HepG2 (cell line): ENCODE results near the gene VNN1. TPM values are rescaled to one million over a fixed set of nuclear protein-coding genes. Genes with fewer than 3 reads are reported as not detected.

ENCODE experiments used
- BCL3 ChIP-seq: sonication (generic); formaldehyde crosslinking; IDR thresholded peaks from 2 replicates; pipeline ENCODE4 v1.5.1; 2020; ENCODE audit warnings: mild to moderate bottlenecking, missing genetic modification reagents, moderate library complexity
- FOXO1 ChIP-seq: sonication (generic); formaldehyde crosslinking; IDR thresholded peaks from 2 replicates; pipeline ENCODE4 v1.4.0; 2020; ENCODE audit warnings: missing genetic modification reagents
- REL ChIP-seq: sonication (generic); formaldehyde crosslinking; conservative IDR thresholded peaks from 2 replicates; pipeline ENCODE4 v1.8.0; 2022; ENCODE audit warnings: mild to moderate bottlenecking, missing genetic modification reagents, moderate library complexity
- ZIK1 ChIP-seq: sonication (generic); formaldehyde crosslinking; IDR thresholded peaks from 2 replicates; pipeline ENCODE4 v1.5.0; 2020; ENCODE audit warnings: mild to moderate bottlenecking, low read depth, missing genetic modification reagents, borderline replicate concordance
- ZNF232 ChIP-seq: sonication (generic); formaldehyde crosslinking; IDR thresholded peaks from 2 replicates; pipeline ENCODE4 v1.4.0; 2020; ENCODE audit warnings: missing genetic modification reagents, borderline replicate concordance
- ZNF549 ChIP-seq: sonication (generic); formaldehyde crosslinking; IDR thresholded peaks from 2 replicates; pipeline ENCODE4 v1.5.0; 2020; ENCODE audit warnings: missing genetic modification reagents
- polyA plus RNA-seq, 8 experiments: library from polyadenylated mRNA; depleted of rRNA in 3 of 8; stranded (reverse) in 7 of 8; unstranded in 1 of 8; fragments of >200 nt; fragmentation: Illumina TruSeq in 4 of 8; extraction: Trizol in 4 of 8; gene quantifications; 2 replicates each; pipeline versions ENCODE4 v1.2.1 to v1.2.3, GENCODE V29; 2011 to 2016; ENCODE audit warnings: low read depth in 4 of 8, missing spikeins in 1 of 8, mixed read lengths in 1 of 8; ENCODE audit not compliant: insufficient read depth in 1 of 8
- total RNA-seq, 5 experiments: library from RNA; depleted of rRNA; stranded (reverse); fragments of >200 nt; fragmentation: Illumina TruSeq; extraction: Trizol; gene quantifications; 2 replicates each; pipeline ENCODE4 v1.2.3, GENCODE V29; 2016; ENCODE audit warnings: low read depth in 1 of 5
- TF ChIP-seq, protein P1 (sequence below): IDR thresholded peaks from 2 replicates; pipeline ENCODE4 v1.6.1; 2016; ENCODE audit warnings: missing biosample characterization, missing genetic modification reagents, low read depth
- TF ChIP-seq, protein P2 (sequence below): sonication (generic); formaldehyde crosslinking; IDR thresholded peaks from 2 replicates; pipeline ENCODE4 v1.5.0; 2020; ENCODE audit warnings: mild to moderate bottlenecking, missing genetic modification reagents, borderline replicate concordance
- TF ChIP-seq, protein P3 (sequence below): sonication (generic); formaldehyde crosslinking; IDR thresholded peaks from 2 replicates; pipeline ENCODE4 v1.5.0; 2020; ENCODE audit warnings: mild to moderate bottlenecking, missing genetic modification reagents
- TF ChIP-seq, protein P4 (sequence below): sonication (generic); formaldehyde crosslinking; IDR thresholded peaks from 2 replicates; pipeline ENCODE4 v1.4.0; 2020; ENCODE audit warnings: missing genetic modification reagents
- TF ChIP-seq, protein P5 (sequence below): sonication (generic); formaldehyde crosslinking; IDR thresholded peaks from 2 replicates; pipeline ENCODE4 v1.5.1; 2020; ENCODE audit warnings: missing genetic modification reagents, mild to moderate bottlenecking, borderline replicate concordance
- TF ChIP-seq, protein P6 (sequence below): sonication (generic); formaldehyde crosslinking; IDR thresholded peaks from 2 replicates; pipeline ENCODE4 v1.8.1; 2023; ENCODE audit warnings: mild to moderate bottlenecking, missing genetic modification reagents, borderline replicate concordance
- TF ChIP-seq, protein P7 (sequence below): sonication (generic); formaldehyde crosslinking; IDR thresholded peaks from 2 replicates; pipeline ENCODE4 v1.4.0; 2020; ENCODE audit warnings: missing genetic modification reagents

VNN1 gene
- total and polyA plus RNA-seq, 2 of the 13 experiments (the other 11 are each of a cell fraction or from before 2014, with no cell fraction given): 0.62 to 4.0 TPM

GRCh38 chr6:132734694-132735236 is 20.9 kb upstream of the VNN1 start (continued):
- TF ChIP-seq, protein P1, sequence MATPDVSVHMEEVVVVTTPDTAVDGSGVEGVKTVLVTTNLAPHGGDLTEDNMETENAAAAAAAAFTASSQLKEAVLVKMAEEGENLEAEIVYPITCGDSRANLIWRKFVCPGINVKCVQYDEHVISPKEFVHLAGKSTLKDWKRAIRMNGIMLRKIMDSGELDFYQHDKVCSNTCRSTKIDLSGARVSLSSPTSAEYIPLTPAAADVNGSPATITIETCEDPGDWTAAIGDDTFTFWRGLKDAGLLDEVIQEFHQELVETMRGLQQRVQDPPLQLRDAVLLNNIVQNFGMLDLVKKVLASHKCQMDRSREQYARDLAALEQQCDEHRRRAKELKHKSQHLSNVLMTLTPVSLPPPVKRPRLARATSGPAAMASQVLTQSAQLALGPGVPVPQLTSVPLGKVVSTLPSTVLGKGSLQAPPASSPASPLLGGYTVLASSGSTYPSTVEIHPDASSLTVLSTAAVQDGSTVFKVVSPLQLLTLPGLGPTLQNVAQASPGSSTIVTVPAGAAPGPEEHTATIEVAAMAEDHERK (CRISPR knock-in tag): 0 out of 2 replicates have a peak, but pooled peaks have one; percentile 24
- TF ChIP-seq, protein P2, sequence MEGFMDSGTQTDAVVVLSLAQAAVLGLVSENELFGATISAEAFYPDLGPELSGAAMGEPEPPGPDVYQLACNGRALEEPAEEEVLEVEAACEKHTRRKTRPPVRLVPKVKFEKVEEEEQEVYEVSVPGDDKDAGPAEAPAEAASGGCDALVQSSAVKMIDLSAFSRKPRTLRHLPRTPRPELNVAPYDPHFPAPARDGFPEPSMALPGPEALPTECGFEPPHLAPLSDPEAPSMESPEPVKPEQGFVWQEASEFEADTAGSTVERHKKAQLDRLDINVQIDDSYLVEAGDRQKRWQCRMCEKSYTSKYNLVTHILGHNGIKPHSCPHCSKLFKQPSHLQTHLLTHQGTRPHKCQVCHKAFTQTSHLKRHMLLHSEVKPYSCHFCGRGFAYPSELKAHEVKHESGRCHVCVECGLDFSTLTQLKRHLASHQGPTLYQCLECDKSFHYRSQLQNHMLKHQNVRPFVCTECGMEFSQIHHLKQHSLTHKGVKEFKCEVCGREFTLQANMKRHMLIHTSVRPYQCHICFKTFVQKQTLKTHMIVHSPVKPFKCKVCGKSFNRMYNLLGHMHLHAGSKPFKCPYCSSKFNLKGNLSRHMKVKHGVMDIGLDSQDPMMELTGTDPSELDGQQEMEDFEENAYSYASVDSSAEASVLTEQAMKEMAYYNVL (CRISPR knock-in tag): 0 out of 2 replicates have a peak, but pooled peaks have one; percentile 40
- TF ChIP-seq FOXO1 (CRISPR knock-in tag): peak; percentile 99
- TF ChIP-seq, protein P3, sequence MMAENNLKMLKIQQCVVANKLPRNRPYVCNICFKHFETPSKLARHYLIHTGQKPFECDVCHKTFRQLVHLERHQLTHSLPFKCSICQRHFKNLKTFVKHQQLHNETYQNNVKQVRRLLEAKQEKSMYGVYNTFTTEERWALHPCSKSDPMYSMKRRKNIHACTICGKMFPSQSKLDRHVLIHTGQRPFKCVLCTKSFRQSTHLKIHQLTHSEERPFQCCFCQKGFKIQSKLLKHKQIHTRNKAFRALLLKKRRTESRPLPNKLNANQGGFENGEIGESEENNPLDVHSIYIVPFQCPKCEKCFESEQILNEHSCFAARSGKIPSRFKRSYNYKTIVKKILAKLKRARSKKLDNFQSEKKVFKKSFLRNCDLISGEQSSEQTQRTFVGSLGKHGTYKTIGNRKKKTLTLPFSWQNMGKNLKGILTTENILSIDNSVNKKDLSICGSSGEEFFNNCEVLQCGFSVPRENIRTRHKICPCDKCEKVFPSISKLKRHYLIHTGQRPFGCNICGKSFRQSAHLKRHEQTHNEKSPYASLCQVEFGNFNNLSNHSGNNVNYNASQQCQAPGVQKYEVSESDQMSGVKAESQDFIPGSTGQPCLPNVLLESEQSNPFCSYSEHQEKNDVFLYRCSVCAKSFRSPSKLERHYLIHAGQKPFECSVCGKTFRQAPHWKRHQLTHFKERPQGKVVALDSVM (CRISPR knock-in tag): no peak
- TF ChIP-seq REL (CRISPR knock-in tag): no peak
- TF ChIP-seq, protein P4, sequence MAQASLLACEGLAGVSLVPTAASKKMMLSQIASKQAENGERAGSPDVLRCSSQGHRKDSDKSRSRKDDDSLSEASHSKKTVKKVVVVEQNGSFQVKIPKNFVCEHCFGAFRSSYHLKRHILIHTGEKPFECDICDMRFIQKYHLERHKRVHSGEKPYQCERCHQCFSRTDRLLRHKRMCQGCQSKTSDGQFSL (CRISPR knock-in tag): no peak
- TF ChIP-seq ZNF232 (CRISPR knock-in tag): no peak
- TF ChIP-seq, protein P5, sequence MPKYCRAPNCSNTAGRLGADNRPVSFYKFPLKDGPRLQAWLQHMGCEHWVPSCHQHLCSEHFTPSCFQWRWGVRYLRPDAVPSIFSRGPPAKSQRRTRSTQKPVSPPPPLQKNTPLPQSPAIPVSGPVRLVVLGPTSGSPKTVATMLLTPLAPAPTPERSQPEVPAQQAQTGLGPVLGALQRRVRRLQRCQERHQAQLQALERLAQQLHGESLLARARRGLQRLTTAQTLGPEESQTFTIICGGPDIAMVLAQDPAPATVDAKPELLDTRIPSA (CRISPR knock-in tag): no peak
- no peak for TF ChIP-seq ZIK1
- TF ChIP-seq BCL3 (CRISPR knock-in tag): 0 out of 2 replicates have a peak, but pooled peaks have one; percentile 62
- TF ChIP-seq, protein P6, sequence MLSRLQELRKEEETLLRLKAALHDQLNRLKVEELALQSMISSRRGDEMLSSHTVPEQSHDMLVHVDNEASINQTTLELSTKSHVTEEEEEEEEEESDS (CRISPR knock-in tag): no peak
- TF ChIP-seq, protein P7, sequence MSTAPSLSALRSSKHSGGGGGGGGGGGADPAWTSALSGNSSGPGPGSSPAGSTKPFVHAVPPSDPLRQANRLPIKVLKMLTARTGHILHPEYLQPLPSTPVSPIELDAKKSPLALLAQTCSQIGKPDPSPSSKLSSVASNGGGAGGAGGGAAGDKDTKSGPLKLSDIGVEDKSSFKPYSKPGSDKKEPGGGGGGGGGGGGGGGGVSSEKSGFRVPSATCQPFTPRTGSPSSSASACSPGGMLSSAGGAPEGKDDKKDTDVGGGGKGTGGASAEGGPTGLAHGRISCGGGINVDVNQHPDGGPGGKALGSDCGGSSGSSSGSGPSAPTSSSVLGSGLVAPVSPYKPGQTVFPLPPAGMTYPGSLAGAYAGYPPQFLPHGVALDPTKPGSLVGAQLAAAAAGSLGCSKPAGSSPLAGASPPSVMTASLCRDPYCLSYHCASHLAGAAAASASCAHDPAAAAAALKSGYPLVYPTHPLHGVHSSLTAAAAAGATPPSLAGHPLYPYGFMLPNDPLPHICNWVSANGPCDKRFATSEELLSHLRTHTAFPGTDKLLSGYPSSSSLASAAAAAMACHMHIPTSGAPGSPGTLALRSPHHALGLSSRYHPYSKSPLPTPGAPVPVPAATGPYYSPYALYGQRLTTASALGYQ: peak; percentile 37; the same call in 1 of the 2 replicates
- no peak for TF ChIP-seq ZNF549 (CRISPR knock-in tag)
